HEK293 (cell line): ENCODE data around the gene SH3GL1.

Experiments
- CTCF ChIA-PET: fragments of 350-600 bp; formaldehyde crosslinking; extraction: SDS; loops from one replicate; lab custom pipeline; 2021; ENCODE audit warnings: antibody characterized with exemption; lab: Yijun Ruan, JAX
- POLR2A ChIA-PET: fragments of 300-600 bp; formaldehyde crosslinking; extraction: SDS; loops from one replicate; lab custom pipeline; 2020; ENCODE audit warnings: antibody characterized with exemption, inconsistent platforms; lab: Yijun Ruan, JAX
- H3K27ac ChIP-seq: fragments of 200-500 bp; sonication (Bioruptor generic); 2 replicates; pipeline ENCODE4 v1.5.1; 2014; ENCODE audit warnings: low read depth, low read length, control low read depth, inconsistent platforms; ENCODE audit errors: extremely low read depth
- H3K36me3 ChIP-seq, 2 experiments: fragments of 200-500 bp in 1 of 2; sonication (Bioruptor generic) in 1 of 2; 1 replicate in 1 of 2; 2 replicates in 1 of 2; pipeline ENCODE4 v1.5.1; 2014 to 2017; ENCODE audit warnings: inconsistent platforms in 2 of 2, low read length in 2 of 2; ENCODE audit not compliant: control insufficient read depth in 2 of 2, insufficient read depth in 1 of 2
- H3K4me1 ChIP-seq: fragments of 200-500 bp; sonication (Bioruptor generic); 2 replicates; pipeline ENCODE4 v1.5.1; 2014; ENCODE audit warnings: mild to moderate bottlenecking, low read length, inconsistent platforms; ENCODE audit not compliant: control insufficient read depth, insufficient read depth
- H3K4me3 ChIP-seq: 2 replicates; pipeline ENCODE4 v1.5.1; 2011; ENCODE audit warnings: low read depth, mild to moderate bottlenecking, control low read depth, low read length, moderate library complexity
- H3K9me3 ChIP-seq: fragments of 200-500 bp; sonication (Bioruptor generic); 2 replicates; pipeline ENCODE4 v1.5.1; 2014; ENCODE audit warnings: low read depth, low read length, inconsistent platforms; ENCODE audit not compliant: control insufficient read depth, insufficient read depth
- GLIS1 ChIP-seq: fragments of 450-650 bp; formaldehyde crosslinking; IDR thresholded peaks from 2 replicates; pipeline ENCODE4 v1.5.1; 2016; ENCODE audit warnings: missing biosample characterization, missing genetic modification characterization
- KLF9 ChIP-seq: fragments of 450-650 bp; formaldehyde crosslinking; IDR thresholded peaks from 2 replicates; pipeline ENCODE4 v1.5.1; 2016; ENCODE audit warnings: missing biosample characterization, missing genetic modification characterization, low read depth
- MYNN ChIP-seq: fragments of 450-650 bp; formaldehyde crosslinking; IDR thresholded peaks from 2 replicates; pipeline ENCODE4 v1.5.1; 2016; ENCODE audit warnings: missing biosample characterization, missing genetic modification characterization, borderline replicate concordance
- SETDB1 ChIP-seq: IDR thresholded peaks from one replicate; pipeline ENCODE4 v1.6.1; 2017; ENCODE audit warnings: mild to moderate bottlenecking, low read length, moderate library complexity, mixed read lengths; ENCODE audit not compliant: insufficient read length
- YY2 ChIP-seq: fragments of 450-650 bp; formaldehyde crosslinking; IDR thresholded peaks from 2 replicates; pipeline ENCODE4 v1.5.1; 2016; ENCODE audit warnings: missing biosample characterization, missing genetic modification characterization
- ZBTB8A ChIP-seq: fragments of 450-650 bp; formaldehyde crosslinking; IDR thresholded peaks from 2 replicates; pipeline ENCODE4 v1.5.1; 2016; ENCODE audit warnings: missing biosample characterization, missing genetic modification characterization
- ZNF157 ChIP-seq: fragments of 450-650 bp; formaldehyde crosslinking; IDR thresholded peaks from 2 replicates; pipeline ENCODE4 v1.5.1; 2016; ENCODE audit warnings: missing biosample characterization, missing genetic modification characterization
- ZNF202 ChIP-seq: fragments of 450-650 bp; formaldehyde crosslinking; IDR thresholded peaks from 2 replicates; pipeline ENCODE4 v1.5.1; 2016; ENCODE audit warnings: missing biosample characterization, missing genetic modification characterization, borderline replicate concordance
- ZNF221 ChIP-seq: fragments of 450-650 bp; formaldehyde crosslinking; IDR thresholded peaks from 2 replicates; pipeline ENCODE4 v1.5.1; 2017; ENCODE audit warnings: missing biosample characterization, missing genetic modification characterization, borderline replicate concordance
- ZNF335 ChIP-seq: fragments of 450-650 bp; formaldehyde crosslinking; conservative IDR thresholded peaks from 2 replicates; pipeline ENCODE4 v1.5.1; 2016; ENCODE audit warnings: missing biosample characterization, missing genetic modification characterization
- ZNF510 ChIP-seq: fragments of 450-650 bp; formaldehyde crosslinking; IDR thresholded peaks from 2 replicates; pipeline ENCODE4 v1.5.1; 2018; ENCODE audit warnings: mild to moderate bottlenecking, missing genetic modification characterization, missing biosample characterization; ENCODE audit not compliant: insufficient replicate concordance
- ZNF514 ChIP-seq: fragments of 450-650 bp; formaldehyde crosslinking; IDR thresholded peaks from 2 replicates; pipeline ENCODE4 v1.5.1; 2016; ENCODE audit warnings: missing biosample characterization, missing genetic modification characterization
- ZNF707 ChIP-seq: fragments of 450-650 bp; formaldehyde crosslinking; IDR thresholded peaks from 2 replicates; pipeline ENCODE4 v1.5.1; 2016; ENCODE audit warnings: missing biosample characterization, missing genetic modification characterization
- ZSCAN30 ChIP-seq: fragments of 450-650 bp; IDR thresholded peaks from 2 replicates; pipeline ENCODE4 v1.5.1; 2018; ENCODE audit warnings: missing biosample characterization, mild to moderate bottlenecking, missing genetic modification characterization, moderate library complexity
- TF ChIP-seq, protein P1 (sequence below): fragments of 450-650 bp; formaldehyde crosslinking; IDR thresholded peaks from 2 replicates; pipeline ENCODE4 v1.5.1; 2017; ENCODE audit warnings: missing biosample characterization, missing genetic modification characterization
- TF ChIP-seq, protein P2 (sequence below): fragments of 450-650 bp; formaldehyde crosslinking; IDR thresholded peaks from 2 replicates; pipeline ENCODE4 v1.5.1; 2016; ENCODE audit warnings: missing biosample characterization, missing genetic modification characterization, borderline replicate concordance
- TF ChIP-seq, protein P3 (sequence below): fragments of 450-650 bp; formaldehyde crosslinking; IDR thresholded peaks from 2 replicates; pipeline ENCODE4 v1.5.1; 2016; ENCODE audit warnings: missing biosample characterization, missing genetic modification characterization
- TF ChIP-seq, protein P4 (sequence below): fragments of 450-650 bp; formaldehyde crosslinking; IDR thresholded peaks from 2 replicates; pipeline ENCODE4 v1.5.1; 2016; ENCODE audit warnings: missing biosample characterization, missing genetic modification characterization

Gene SH3GL1

DNA sequence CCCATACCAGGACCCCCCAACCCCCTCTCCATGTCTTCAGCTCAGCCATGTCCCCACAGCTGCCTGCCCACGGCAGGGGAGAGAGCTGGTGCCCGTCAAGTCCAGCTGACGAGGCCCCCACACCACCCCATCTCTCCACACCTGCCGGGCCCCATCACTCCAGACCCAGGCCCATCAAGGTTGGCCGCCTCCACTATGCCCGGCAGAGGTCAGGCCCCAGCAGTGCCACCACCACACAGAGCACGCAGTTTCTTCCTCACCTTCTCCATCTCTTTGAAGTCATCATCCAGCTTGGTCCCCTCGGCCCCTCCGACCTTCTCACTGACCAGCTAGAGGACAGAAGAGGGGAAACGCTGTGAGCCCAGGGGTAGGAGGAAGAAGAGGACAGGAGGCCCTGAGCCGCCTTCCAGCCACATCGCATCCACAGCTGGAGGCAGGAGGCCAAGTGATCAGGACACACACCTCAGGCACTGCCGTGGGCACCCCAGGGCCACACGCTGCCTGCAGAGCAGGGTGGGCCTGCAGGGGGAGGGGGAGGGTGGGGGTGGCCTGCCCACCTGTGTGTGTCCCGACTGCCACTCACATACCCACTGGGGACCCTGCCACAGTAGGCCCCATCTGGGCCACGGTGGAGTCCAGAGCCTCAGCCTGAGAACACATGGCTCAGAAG is 33.5 kb downstream of the SH3GL1 start:
- ChIA-PET POLR2A (interaction anchor here (1.1 kb wide), 1 partner anchor 36 kb away, joined by 3 read pairs; the partner anchor contains the start of gene CHAF1A), CTCF (interaction anchor here (0.7 to 4.7 kb wide), 4 partner anchors 8 to 99 kb away, joined by 4 to 19 read pairs (median 11); partner anchors contain the start of gene SH3GL1)
- no peak overlapping the region for H3K4me3 ChIP-seq
- TF ChIP-seq, protein P1, sequence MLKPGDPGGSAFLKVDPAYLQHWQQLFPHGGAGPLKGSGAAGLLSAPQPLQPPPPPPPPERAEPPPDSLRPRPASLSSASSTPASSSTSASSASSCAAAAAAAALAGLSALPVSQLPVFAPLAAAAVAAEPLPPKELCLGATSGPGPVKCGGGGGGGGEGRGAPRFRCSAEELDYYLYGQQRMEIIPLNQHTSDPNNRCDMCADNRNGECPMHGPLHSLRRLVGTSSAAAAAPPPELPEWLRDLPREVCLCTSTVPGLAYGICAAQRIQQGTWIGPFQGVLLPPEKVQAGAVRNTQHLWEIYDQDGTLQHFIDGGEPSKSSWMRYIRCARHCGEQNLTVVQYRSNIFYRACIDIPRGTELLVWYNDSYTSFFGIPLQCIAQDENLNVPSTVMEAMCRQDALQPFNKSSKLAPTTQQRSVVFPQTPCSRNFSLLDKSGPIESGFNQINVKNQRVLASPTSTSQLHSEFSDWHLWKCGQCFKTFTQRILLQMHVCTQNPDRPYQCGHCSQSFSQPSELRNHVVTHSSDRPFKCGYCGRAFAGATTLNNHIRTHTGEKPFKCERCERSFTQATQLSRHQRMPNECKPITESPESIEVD (tag by site-specific recombination): no peak
- TF ChIP-seq ZNF335 (no peak), ZNF202 (tag by site-specific recombination) (no peak), ZNF510 (tag by site-specific recombination) (no peak), ZSCAN30 (tag by site-specific recombination) (no peak), SETDB1 (no peak), YY2 (tag by site-specific recombination) (no peak), ZNF157 (no peak), GLIS1 (tag by site-specific recombination) (no peak), ZNF221 (no peak), ZBTB8A (tag by site-specific recombination) (no peak), ZNF707 (tag by site-specific recombination) (no peak), ZNF514 (tag by site-specific recombination) (no peak), MYNN (tag by site-specific recombination) (no peak), KLF9 (tag by site-specific recombination) (no peak)
- TF ChIP-seq, protein P2, sequence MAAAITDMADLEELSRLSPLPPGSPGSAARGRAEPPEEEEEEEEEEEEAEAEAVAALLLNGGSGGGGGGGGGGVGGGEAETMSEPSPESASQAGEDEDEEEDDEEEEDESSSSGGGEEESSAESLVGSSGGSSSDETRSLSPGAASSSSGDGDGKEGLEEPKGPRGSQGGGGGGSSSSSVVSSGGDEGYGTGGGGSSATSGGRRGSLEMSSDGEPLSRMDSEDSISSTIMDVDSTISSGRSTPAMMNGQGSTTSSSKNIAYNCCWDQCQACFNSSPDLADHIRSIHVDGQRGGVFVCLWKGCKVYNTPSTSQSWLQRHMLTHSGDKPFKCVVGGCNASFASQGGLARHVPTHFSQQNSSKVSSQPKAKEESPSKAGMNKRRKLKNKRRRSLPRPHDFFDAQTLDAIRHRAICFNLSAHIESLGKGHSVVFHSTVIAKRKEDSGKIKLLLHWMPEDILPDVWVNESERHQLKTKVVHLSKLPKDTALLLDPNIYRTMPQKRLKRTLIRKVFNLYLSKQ (tag by site-specific recombination): no peak
- TF ChIP-seq, protein P3, sequence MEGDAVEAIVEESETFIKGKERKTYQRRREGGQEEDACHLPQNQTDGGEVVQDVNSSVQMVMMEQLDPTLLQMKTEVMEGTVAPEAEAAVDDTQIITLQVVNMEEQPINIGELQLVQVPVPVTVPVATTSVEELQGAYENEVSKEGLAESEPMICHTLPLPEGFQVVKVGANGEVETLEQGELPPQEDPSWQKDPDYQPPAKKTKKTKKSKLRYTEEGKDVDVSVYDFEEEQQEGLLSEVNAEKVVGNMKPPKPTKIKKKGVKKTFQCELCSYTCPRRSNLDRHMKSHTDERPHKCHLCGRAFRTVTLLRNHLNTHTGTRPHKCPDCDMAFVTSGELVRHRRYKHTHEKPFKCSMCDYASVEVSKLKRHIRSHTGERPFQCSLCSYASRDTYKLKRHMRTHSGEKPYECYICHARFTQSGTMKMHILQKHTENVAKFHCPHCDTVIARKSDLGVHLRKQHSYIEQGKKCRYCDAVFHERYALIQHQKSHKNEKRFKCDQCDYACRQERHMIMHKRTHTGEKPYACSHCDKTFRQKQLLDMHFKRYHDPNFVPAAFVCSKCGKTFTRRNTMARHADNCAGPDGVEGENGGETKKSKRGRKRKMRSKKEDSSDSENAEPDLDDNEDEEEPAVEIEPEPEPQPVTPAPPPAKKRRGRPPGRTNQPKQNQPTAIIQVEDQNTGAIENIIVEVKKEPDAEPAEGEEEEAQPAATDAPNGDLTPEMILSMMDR (tag by site-specific recombination): no peak
- TF ChIP-seq, protein P4, sequence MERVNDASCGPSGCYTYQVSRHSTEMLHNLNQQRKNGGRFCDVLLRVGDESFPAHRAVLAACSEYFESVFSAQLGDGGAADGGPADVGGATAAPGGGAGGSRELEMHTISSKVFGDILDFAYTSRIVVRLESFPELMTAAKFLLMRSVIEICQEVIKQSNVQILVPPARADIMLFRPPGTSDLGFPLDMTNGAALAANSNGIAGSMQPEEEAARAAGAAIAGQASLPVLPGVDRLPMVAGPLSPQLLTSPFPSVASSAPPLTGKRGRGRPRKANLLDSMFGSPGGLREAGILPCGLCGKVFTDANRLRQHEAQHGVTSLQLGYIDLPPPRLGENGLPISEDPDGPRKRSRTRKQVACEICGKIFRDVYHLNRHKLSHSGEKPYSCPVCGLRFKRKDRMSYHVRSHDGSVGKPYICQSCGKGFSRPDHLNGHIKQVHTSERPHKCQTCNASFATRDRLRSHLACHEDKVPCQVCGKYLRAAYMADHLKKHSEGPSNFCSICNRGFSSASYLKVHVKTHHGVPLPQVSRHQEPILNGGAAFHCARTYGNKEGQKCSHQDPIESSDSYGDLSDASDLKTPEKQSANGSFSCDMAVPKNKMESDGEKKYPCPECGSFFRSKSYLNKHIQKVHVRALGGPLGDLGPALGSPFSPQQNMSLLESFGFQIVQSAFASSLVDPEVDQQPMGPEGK (tag by site-specific recombination): no peak
- H3K36me3 ChIP-seq: peaks cover 9 to 57% of the 10 kb centered on the region in 2 experiments; a peak in 2 of 3 replicates
- H3K9me3 ChIP-seq: no peaks in the 10 kb centered on the region
- H3K4me1 ChIP-seq: 0 out of 2 replicates have a peak, but pooled peaks cover 5% of the 10 kb centered on the region
- no peak overlapping the region for H3K27ac ChIP-seq
